ENCODE results near the gene CCER1. TPM values are rescaled to one million over a fixed set of nuclear protein-coding genes. Genes with fewer than 3 reads are reported as not detected.

Gene CCER1
- total RNA-seq, 4 donors from 2014 or later: not detected

GRCh38 chr12:90951432-90952105, 3.4 kb downstream of the CCER1 start:
- no peak for DNase-seq
- no peak for ATAC-seq
- no peaks in the 10 kb centered on the region for H3K4me1 ChIP-seq
- intact Hi-C loops (cut with DNase I; ENCODE audit: low total_unique reads) (no loop called here), in situ Hi-C loops (cut with MboI; ENCODE audit: low sequenced_read_pairs in 4 of 4) (loop anchor here (10.0 to 25.0 kb wide), 4 partner anchors 386 to 1711 kb away; partner anchors contain the start of gene POC1B (in 1 of the 4))
- no peaks in the 10 kb centered on the region for H3K27me3 ChIP-seq
- no peak for TF ChIP-seq POLR2A (IDR thresholded peaks at IDR 0.05)
- TF ChIP-seq, protein P1, sequence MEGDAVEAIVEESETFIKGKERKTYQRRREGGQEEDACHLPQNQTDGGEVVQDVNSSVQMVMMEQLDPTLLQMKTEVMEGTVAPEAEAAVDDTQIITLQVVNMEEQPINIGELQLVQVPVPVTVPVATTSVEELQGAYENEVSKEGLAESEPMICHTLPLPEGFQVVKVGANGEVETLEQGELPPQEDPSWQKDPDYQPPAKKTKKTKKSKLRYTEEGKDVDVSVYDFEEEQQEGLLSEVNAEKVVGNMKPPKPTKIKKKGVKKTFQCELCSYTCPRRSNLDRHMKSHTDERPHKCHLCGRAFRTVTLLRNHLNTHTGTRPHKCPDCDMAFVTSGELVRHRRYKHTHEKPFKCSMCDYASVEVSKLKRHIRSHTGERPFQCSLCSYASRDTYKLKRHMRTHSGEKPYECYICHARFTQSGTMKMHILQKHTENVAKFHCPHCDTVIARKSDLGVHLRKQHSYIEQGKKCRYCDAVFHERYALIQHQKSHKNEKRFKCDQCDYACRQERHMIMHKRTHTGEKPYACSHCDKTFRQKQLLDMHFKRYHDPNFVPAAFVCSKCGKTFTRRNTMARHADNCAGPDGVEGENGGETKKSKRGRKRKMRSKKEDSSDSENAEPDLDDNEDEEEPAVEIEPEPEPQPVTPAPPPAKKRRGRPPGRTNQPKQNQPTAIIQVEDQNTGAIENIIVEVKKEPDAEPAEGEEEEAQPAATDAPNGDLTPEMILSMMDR (IDR thresholded peaks at IDR 0.05 in 4 of 5, conservative IDR thresholded peaks at IDR 0.05 in 1 of 5): no peak
- H3K36me3 ChIP-seq: no peaks in the 10 kb centered on the region
- H3K9me3 ChIP-seq: no peaks in the 10 kb centered on the region
- no peak overlapping the region for H3K27ac ChIP-seq
- no peak overlapping the region for H3K4me3 ChIP-seq

DNA sequence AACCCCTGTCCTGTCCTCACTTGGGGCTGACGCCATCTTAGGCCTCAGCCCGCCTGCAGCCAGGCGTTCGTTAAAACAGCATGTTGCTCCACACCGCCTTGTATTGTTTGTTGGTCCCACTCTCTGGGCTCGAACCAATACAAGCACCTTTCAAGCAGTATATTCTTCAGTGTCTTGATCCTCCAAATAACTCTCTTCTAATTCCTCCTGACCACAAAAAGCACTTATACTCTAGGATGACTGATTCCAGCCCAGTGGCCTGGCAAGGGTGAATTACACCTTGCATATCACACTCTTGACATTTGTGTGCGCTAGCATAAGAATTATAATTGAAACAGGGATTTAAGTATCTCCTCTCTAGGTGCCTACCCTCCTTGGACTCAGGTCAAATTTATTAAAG, 7.1 kb downstream of the CCER1 start:
- Histone ChIP-seq H3K4me1 (no peaks in the 10 kb centered on the region), H3K27me3 (no peaks in the 10 kb centered on the region), H3K4me3 (no peak overlapping the region), H3K36me3 (no peaks in the 10 kb centered on the region), H3K9me3 (no peaks in the 10 kb centered on the region), H3K27ac (no peak overlapping the region)
- DNase-seq (no peak), ATAC-seq (no peak)
- intact Hi-C loops (cut with DNase I; ENCODE audit: low total_unique reads) (no loop called here), in situ Hi-C loops (cut with MboI; ENCODE audit: low sequenced_read_pairs in 4 of 4) (loop anchor here in 1 of 4 donors (25.0 kb wide), 1 partner anchor 1411 kb away; the partner anchor contains the start of gene POC1B)
- no peak for TF ChIP-seq POLR2A (IDR thresholded peaks at IDR 0.05)
- TF ChIP-seq, protein P1 (IDR thresholded peaks at IDR 0.05 in 4 of 5, conservative IDR thresholded peaks at IDR 0.05 in 1 of 5): no peak

DNA sequence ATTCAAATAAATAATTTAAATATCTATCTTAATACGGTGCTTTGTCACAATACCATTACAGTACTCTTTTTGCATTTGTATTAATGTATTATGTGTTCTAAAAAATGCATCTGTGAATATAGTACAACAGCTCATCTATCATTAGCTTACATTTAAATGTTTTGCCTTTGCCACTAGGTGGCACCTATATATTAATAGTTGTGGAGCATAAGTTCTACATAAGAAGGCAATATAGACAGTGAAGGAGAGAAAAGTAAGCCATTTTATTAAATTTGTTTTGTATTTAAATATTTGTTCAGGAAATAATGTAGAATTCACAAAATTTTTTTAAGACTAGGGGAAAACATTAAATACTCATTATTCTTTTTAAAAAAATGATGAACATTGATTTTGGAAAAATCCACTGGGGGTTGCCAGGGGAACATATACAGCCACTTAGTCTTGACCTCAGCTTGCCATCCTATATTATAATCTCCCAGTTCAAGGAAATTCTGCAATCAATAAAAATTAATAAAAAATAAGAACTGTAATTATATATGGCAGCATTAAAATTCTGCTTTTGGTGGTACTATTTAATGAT, 9.8 kb downstream of the CCER1 start:
- intact Hi-C loops (cut with DNase I; ENCODE audit: low total_unique reads): no loop called here
- no peaks in the 10 kb centered on the region for H3K4me1 ChIP-seq
- no peaks in the 10 kb centered on the region for H3K36me3 ChIP-seq
- no peak for DNase-seq
- H3K9me3 ChIP-seq: no peaks in the 10 kb centered on the region
- no peak overlapping the region for H3K27ac ChIP-seq
- TF ChIP-seq, protein P1 (IDR thresholded peaks at IDR 0.05 in 4 of 5, conservative IDR thresholded peaks at IDR 0.05 in 1 of 5): peak in 3 of 5 experiments; percentile 19 to 49 (median 38)
- no peak for TF ChIP-seq POLR2A (IDR thresholded peaks at IDR 0.05)
- no peak for ATAC-seq
- no peak overlapping the region for H3K4me3 ChIP-seq
- in situ Hi-C loops (cut with MboI; ENCODE audit: low sequenced_read_pairs in 4 of 4): loop anchor here in 1 of 4 donors (25.0 kb wide), 1 partner anchor 1408 kb away; the partner anchor contains the start of gene POC1B
- H3K27me3 ChIP-seq: no peaks in the 10 kb centered on the region

GRCh38 chr12:90943255-90943654, 11.7 kb downstream of the CCER1 start:
- H3K4me1 ChIP-seq: no peaks in the 10 kb centered on the region
- H3K27me3 ChIP-seq: no peaks in the 10 kb centered on the region
- H3K4me3 ChIP-seq: no peak overlapping the region
- TF ChIP-seq, protein P1 (IDR thresholded peaks at IDR 0.05 in 4 of 5, conservative IDR thresholded peaks at IDR 0.05 in 1 of 5): no peak
- TF ChIP-seq POLR2A (IDR thresholded peaks at IDR 0.05): no peak
- intact Hi-C loops (cut with DNase I; ENCODE audit: low total_unique reads): no loop called here
- in situ Hi-C loops (cut with MboI; ENCODE audit: low sequenced_read_pairs in 4 of 4): loop anchor here in 1 of 4 donors (25.0 kb wide), 1 partner anchor 1406 kb away; the partner anchor contains the start of gene POC1B
- DNase-seq (no peak), ATAC-seq (no peak)
- H3K36me3 ChIP-seq: no peaks in the 10 kb centered on the region
- H3K27ac ChIP-seq: no peak overlapping the region
- no peaks in the 10 kb centered on the region for H3K9me3 ChIP-seq

Measured in gastrocnemius medialis (tissue), 4 donors.